Ectodermal cell (in vitro differentiated cells): ENCODE results near the gene MFAP4.

Experiments
- H3K27ac ChIP-seq: 2 replicates; pipeline ENCODE4 v1.7.0; 2013; ENCODE audit warnings: mild to moderate bottlenecking, low read depth, low read length; ENCODE audit not compliant: insufficient read depth, poor library complexity, severe bottlenecking
- H3K27me3 ChIP-seq: 2 replicates; pipeline ENCODE4 v1.7.0; 2013; ENCODE audit warnings: mild to moderate bottlenecking, low read length; ENCODE audit not compliant: insufficient read depth, control insufficient read depth, poor library complexity, severe bottlenecking
- H3K36me3 ChIP-seq: one replicate; pipeline ENCODE4 v1.7.0; 2013; ENCODE audit warnings: low read length; ENCODE audit not compliant: control insufficient read depth, insufficient read depth
- H3K4me1 ChIP-seq: one replicate; pipeline ENCODE4 v1.7.0; 2013; ENCODE audit warnings: low read length; ENCODE audit not compliant: control insufficient read depth, insufficient read depth
- H3K4me3 ChIP-seq: 2 replicates; pipeline ENCODE4 v1.7.0; 2013; ENCODE audit warnings: low read depth, low read length, control low read depth; ENCODE audit not compliant: insufficient read depth
- H3K9me3 ChIP-seq: 2 replicates; pipeline ENCODE4 v1.7.0; 2013; ENCODE audit warnings: mild to moderate bottlenecking, low read length, moderate library complexity; ENCODE audit not compliant: control insufficient read depth
- WGBS, 2 experiments: methylation state at CpG; one replicate each; pipeline ENCODE4 v1.1.7; 2013; ENCODE audit warnings: missing lambda C conversion rate in 2 of 2; 5-methylcytosine and 5-hydroxymethylcytosine counted together

The MFAP4 gene

DNA sequence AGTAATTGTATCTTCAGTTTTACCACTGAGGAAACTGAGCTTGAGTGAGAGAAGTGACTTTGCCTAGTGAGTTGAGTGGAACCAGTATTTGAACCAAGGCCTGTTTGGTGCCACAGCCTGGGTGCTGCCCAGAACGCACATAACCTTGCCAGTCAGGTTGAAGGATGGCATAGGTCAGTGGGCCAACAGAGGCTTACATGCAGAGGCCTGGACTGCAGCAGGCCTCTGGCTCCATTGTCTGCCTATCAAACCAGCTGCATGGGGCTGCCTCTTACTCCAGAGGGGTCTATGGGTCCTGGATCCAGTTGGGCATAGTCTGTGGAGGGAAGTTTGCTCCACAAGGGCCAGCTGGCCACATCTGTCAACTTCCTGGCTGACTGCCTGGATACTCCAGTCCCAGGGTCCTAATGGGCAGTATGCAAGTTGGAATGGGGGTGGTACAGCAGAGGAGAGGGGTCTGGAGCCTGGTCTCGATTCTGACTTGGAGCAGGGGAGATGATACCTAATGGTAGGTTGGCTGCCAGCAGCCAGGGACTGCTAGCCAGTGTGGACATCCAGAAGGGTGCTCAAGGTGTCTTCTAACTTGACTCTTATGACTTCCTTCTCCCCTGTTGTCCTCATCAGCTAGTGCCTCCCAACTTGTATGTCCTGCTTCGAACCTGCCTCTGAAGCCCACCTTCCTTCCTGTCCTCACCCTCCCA lies 12.9 kb upstream of the MFAP4 start:
- H3K27ac ChIP-seq, result no peak overlapping the region
- 94% methylated on average over 3 of the region's 3 CpGs for WGBS, 2 experiments

DNA sequence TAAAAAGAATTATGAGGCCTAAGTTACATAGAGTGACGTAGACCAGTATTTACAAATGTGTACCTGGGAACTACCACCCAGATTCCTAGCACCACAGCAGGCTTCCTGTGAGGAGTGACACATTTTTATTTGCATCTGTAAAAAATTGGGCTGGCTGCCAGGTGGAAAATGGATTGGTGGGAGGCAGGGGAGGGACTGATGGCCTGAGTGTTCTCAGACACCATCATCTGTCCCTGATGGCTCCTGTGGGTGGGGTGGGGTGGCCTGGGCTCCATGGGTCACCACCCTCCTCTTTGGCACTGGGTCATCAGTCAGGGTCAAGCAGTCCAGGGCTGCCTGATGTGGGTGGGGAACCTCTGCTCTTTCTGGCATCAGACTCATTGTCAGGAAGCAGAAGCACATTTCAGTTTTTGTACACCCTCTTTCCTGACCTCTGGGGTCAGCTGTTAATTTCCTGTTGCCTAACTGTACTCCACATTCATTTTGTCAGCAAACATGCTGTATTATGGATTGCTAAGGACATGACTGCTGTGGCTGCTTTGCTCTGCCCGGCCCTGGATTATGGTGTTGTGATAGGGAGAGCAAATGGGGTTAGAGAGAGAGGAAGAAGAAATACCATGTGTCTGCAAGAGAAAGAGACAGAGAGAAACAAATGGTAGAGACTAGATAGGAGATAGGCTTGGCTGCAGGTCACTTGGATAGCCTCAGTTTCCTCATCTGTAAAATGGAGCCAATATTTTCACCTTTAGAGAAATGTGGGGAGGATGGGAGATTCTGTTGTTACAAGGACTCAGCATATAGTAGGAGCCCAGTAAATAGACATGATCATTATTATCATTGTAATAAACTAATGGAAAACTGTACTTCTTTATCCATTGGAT lies 11.6 kb upstream of the MFAP4 start:
- Histone ChIP-seq H3K4me1 (peaks cover 3% of the 10 kb centered on the region), H3K27ac (no peak overlapping the region), H3K36me3 (no peaks in the 10 kb centered on the region), H3K27me3 (no peaks in the 10 kb centered on the region), H3K9me3 (no peaks in the 10 kb centered on the region), H3K4me3 (no peak overlapping the region)
- WGBS, 2 experiments, result 94 to 95% methylated on average over 2 of the region's 2 CpGs

More for the DNA sequence above, 12.9 kb upstream of the MFAP4 start:
- H3K4me3 ChIP-seq, result no peak overlapping the region
- no peaks in the 10 kb centered on the region for H3K27me3 ChIP-seq
- H3K36me3 ChIP-seq, result no peaks in the 10 kb centered on the region
- H3K9me3 ChIP-seq, result no peaks in the 10 kb centered on the region
- peaks cover 3% of the 10 kb centered on the region for H3K4me1 ChIP-seq

DNA sequence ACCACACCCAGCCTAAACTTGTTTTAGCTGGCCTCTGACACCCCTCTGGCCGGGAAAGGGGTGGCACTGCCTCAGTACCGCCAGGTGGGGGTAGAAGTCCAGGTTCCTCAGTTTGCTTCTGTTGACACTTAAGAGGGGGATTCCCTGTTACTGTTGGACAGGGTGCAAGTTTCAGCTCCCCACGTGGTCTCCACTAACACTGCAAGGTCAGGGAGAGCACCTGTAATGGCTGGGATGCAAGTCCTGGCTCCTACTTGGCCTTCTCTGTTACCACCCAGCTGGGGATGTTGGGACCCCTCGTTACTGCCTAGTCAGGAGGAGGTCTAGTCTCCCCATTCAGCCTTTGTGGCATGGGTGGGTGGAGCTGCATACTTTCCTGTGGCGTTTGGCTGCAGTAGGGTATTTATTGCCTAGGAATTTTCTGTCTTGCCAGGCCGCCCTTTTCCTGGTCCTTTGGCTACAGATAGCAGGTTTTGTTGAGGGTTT lies 10.6 kb upstream of the MFAP4 start:
- Histone ChIP-seq H3K27ac (no peak overlapping the region), H3K27me3 (no peaks in the 10 kb centered on the region), H3K9me3 (no peaks in the 10 kb centered on the region), H3K4me1 (peaks cover 3% of the 10 kb centered on the region), H3K4me3 (no peak overlapping the region), H3K36me3 (no peaks in the 10 kb centered on the region)
- 59% methylated on average over 6 of the region's 6 CpGs for WGBS, 2 experiments

DNA sequence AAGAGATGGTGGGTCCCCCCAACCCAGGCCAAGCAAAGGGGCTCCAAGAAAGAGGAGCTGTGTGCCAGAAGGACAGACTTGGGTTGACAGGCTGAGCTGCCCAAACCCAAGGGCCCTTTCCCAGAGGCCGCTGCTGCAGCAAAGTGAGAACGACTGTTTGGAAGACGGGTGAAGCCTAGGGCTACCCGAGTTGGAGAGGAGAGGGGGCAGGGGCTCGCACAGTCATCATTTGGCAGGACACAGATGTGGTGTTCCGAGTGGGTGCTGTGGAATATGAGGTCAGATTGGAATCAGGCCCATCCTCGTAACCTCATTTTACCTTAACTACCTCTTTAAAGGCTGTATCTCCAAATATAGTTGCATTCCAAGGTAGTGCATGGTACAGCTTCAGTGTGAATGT lies 5.3 kb upstream of the MFAP4 start:
- Histone ChIP-seq H3K27ac (no peak overlapping the region), H3K27me3 (no peaks in the 10 kb centered on the region), H3K9me3 (no peaks in the 10 kb centered on the region), H3K4me3 (no peak overlapping the region), H3K36me3 (no peaks in the 10 kb centered on the region), H3K4me1 (peaks cover 15% of the 10 kb centered on the region)
- 82 to 87% methylated on average over 7 of the region's 7 CpGs for WGBS, 2 experiments

DNA sequence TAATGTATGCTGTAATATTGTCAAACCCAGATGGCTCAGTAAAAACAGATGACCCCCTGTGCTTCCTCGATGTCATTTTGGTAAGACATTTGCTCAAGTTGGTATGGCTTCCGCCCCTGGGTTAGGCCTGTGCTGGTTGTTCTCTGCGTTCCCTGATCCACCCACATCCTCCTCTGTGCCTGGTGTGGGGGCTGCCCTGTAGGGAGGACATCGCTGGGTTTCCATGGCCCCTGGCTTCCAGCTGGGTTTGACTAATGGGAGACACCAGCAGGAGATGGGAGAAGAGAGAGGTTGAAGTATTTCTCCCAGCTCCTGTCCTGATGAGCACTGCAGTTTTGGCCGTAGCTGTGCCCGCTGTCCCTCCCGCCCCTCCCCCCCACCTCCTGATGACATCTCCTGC lies 4.4 kb upstream of the MFAP4 start:
- H3K27me3 ChIP-seq, result no peaks in the 10 kb centered on the region
- H3K27ac ChIP-seq, result no peak overlapping the region
- H3K9me3 ChIP-seq, result no peaks in the 10 kb centered on the region
- H3K36me3 ChIP-seq, result no peaks in the 10 kb centered on the region
- 75 to 80% methylated on average over 6 to 7 of the region's 7 CpGs for WGBS, 2 experiments
- H3K4me1 ChIP-seq, result peaks cover 24% of the 10 kb centered on the region
- no peak overlapping the region for H3K4me3 ChIP-seq

DNA sequence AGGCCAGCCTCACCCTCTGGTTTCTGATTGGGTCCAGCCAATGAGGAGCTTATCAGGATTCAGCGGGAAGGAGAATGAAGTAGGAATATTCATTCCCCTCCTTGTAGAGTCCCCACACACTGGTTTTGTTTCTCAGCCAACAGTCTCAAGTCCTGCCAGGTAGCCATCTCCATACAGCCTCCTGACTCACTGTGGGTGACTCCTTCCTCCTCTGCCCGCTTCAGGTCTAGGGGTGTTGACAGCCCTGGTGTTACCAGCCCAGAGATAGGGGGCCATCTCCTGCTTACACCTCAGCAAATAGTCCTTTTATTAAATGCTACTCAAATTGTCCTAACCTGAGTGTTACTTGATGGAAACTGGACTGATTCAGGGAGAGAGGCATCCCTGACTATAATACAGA lies 4.0 kb upstream of the MFAP4 start:
- H3K9me3 ChIP-seq, result no peaks in the 10 kb centered on the region
- H3K27ac ChIP-seq, result no peak overlapping the region
- WGBS, 2 experiments, result 88 to 91% methylated on average over 2 of the region's 2 CpGs
- no peaks in the 10 kb centered on the region for H3K27me3 ChIP-seq
- H3K36me3 ChIP-seq, result no peaks in the 10 kb centered on the region
- peaks cover 28% of the 10 kb centered on the region for H3K4me1 ChIP-seq
- no peak overlapping the region for H3K4me3 ChIP-seq

DNA sequence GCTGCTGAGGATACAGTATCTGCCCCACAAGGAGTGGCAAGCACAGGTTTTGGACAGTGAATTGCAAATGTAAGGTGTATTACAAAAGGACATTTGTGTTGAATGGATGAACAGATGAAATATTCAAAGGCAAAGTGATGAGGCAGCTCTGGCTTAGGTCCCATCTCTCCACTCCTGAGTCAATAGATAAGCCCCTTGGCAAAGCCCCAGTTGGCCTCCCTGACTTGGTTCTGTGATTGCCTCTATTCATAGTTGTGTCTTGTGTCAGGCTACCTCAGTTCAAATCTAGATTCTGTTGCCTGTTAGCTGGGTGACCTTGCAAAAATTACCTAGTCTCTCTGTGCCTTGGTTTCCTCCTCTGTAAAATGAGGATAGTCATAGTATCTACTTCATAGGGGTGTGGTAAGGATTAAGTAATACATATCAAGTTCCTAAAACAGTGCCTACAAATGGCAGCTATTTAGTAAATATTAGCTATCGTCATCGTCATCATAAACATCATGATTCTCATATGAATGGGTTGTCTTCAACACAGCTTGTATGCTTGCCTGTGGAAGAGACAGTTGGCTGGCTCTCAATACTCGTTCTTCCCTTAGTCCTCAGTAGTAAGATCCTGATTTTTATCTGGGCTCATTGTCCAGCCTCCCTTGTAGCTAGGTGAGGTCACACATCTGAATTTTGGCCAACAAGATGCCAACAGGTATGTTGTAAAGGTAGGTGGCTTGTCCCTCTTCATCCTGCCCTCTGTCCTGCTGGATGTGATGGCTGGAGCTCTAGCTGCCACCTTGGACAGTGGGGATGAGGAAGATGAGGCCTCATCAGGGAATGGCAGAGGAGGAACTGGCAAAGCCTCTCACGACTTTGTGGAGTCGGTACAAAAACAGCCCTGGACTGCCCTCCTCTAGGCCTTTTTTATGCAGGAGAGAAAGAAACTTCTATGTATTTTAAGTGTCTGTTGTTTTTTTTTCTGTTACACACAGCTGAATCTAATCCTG lies 2.1 kb upstream of the MFAP4 start:
- Histone ChIP-seq H3K36me3 (peaks cover under 1% of the 10 kb centered on the region), H3K9me3 (no peaks in the 10 kb centered on the region), H3K4me3 (no peak overlapping the region), H3K4me1 (peaks cover 34% of the 10 kb centered on the region), H3K27ac (no peak overlapping the region), H3K27me3 (no peaks in the 10 kb centered on the region)
- WGBS, 2 experiments, result 92 to 95% methylated on average over 5 of the region's 5 CpGs

DNA sequence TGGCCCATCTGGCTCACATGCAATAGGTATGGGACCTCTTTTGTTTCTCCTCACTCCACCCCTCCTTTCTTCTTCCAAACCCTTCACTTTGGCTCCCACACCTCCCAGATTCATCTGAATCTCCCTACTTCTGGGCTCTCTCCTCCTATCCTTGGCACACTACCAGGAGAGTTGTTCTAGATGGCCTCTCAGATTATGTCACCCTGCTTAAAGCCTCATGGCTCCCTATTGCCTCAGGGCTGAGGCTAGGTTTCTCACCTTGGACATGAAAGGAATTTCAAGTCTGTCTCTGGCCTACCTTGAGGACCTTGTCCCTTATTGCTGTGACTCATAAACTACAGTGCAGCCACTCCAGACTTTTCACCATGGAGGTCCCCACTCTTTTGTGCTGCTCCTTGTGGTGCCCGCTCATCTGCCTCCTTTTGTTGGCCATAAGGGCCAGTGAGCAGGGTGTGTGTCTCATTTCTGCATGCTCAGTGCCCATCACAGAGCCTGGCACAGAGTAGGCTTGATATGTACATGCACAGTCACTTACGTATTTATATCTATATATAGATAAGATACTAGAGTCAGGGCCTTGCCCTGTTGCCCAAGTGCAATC lies 1.0 kb upstream of the MFAP4 start:
- 82 to 94% methylated on average over 2 of the region's 2 CpGs for WGBS, 2 experiments
- Histone ChIP-seq H3K36me3 (peaks cover 11% of the 10 kb centered on the region), H3K4me1 (peaks cover 34% of the 10 kb centered on the region), H3K27me3 (no peaks in the 10 kb centered on the region), H3K27ac (peak overlapping the region; percentile 75), H3K9me3 (no peaks in the 10 kb centered on the region), H3K4me3 (no peak overlapping the region)

DNA sequence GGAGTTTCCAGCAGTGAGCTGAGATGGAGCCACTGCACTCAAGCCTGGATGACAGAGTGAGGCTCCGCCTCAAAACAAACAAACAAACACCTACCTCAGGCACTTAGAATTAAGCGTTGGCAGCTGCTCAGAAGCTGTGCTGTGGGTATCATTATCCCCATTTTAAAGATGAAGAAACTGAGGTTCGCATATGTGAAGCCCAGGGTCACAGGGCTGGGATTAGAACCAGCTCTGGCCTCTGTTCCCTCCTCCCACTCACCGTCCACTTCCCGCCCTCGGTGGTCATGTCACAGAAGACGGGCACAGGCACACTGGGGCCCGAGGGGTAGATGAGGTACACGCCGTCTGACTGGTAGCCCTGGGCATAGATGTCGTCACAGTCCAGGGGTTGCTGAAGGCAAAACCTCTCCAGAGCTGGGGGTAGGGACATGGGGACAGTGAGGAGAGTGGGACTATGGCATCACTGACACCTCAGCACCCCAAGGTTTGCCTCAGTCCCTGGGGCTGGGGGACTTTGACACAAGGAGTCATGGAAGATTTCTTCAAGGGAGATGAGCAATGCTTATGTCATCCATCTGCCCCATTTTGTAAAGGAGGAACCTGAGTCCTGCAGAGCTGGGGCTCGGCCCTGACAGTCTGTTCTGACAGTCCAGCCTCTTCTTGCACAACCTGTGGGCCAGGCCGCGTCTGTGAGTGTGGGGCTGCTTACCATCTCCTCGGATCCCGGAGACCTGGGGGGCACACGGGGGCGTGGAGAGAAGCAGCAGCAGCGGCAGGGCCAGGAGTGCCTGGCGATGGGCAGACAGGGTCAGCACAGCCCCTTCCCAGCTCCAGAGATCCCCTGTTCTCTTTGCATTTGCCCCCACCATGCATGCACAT lies 700 bp downstream of the MFAP4 start:
- H3K9me3 ChIP-seq, result no peaks in the 10 kb centered on the region
- 74% methylated on average over 20 of the region's 20 CpGs for WGBS, 2 experiments
- H3K27me3 ChIP-seq, result no peaks in the 10 kb centered on the region
- no peak overlapping the region for H3K27ac ChIP-seq
- no peak overlapping the region for H3K4me3 ChIP-seq
- H3K4me1 ChIP-seq, result peaks cover 29% of the 10 kb centered on the region
- H3K36me3 ChIP-seq, result peaks cover 27% of the 10 kb centered on the region
